K562 (cell line): ENCODE measurements around the gene ZNF774. TPM values are rescaled to one million over a fixed set of nuclear protein-coding genes. Genes with fewer than 3 reads are reported as not detected.

Source experiments
- BDP1 ChIP-seq: IDR thresholded peaks from 3 replicates; pipeline ENCODE4 v1.6.1; 2011; ENCODE audit not compliant: insufficient read length, insufficient read depth
- DMBX1 ChIP-seq: fragments of 250-450 bp; sonication (Bioruptor Pico); IDR thresholded peaks from 2 replicates; pipeline ENCODE4 v1.8.0; 2022; ENCODE audit warnings: inconsistent platforms, mild to moderate bottlenecking, moderate library complexity, borderline replicate concordance
- EZH2 ChIP-seq: IDR thresholded peaks from 2 replicates; pipeline ENCODE4 v1.6.1; 2012; ENCODE audit warnings: low read depth, mild to moderate bottlenecking, inconsistent platforms, low read length, borderline replicate concordance
- HMG20A ChIP-seq: fragments of 450-650 bp; formaldehyde crosslinking; conservative IDR thresholded peaks from 2 replicates; pipeline ENCODE4 v1.4.0; 2020; ENCODE audit warnings: mild to moderate bottlenecking, mixed read lengths
- NCOA2 ChIP-seq, 2 experiments: fragments of 450-650 bp; IDR thresholded peaks; 2 replicates each; pipeline ENCODE4 v1.6.1; 2018; ENCODE audit warnings: mild to moderate bottlenecking in 2 of 2, moderate library complexity in 1 of 2; ENCODE audit not compliant: partially characterized antibody in 2 of 2
- OTX1 ChIP-seq: fragments of 450-650 bp; formaldehyde crosslinking; IDR thresholded peaks from 2 replicates; pipeline ENCODE4 v1.4.0; 2022; ENCODE audit warnings: mild to moderate bottlenecking
- PTTG1 ChIP-seq: fragments of 450-650 bp; IDR thresholded peaks from 2 replicates; pipeline ENCODE4 v1.6.1; 2016; ENCODE audit warnings: low read depth, mild to moderate bottlenecking, missing genetic modification characterization, missing compliant biosample characterization
- SUPT5H ChIP-seq: fragments of 450-650 bp; IDR thresholded peaks from 2 replicates; pipeline ENCODE4 v1.6.1; 2016
- ZFP30 ChIP-seq: fragments of 250-450 bp; sonication (Bioruptor Pico); IDR thresholded peaks from 2 replicates; pipeline ENCODE4 v1.8.0; 2022; ENCODE audit warnings: moderate library complexity, mild to moderate bottlenecking, inconsistent platforms, borderline replicate concordance
- ZNF561 ChIP-seq: fragments of 450-650 bp; formaldehyde crosslinking; conservative IDR thresholded peaks from 2 replicates; pipeline ENCODE4 v1.4.0; 2020; ENCODE audit warnings: mild to moderate bottlenecking, moderate library complexity
- polyA plus RNA-seq, 8 experiments: library from polyadenylated mRNA; depleted of rRNA in 4 of 8; stranded (reverse) in 5 of 8; unstranded in 3 of 8; fragments of >200 nt; fragmentation: Nextera tagmentation in 2 of 8; fragmentation: Illumina TruSeq in 1 of 8; extraction: Ambion mirVana in 2 of 8; extraction: Trizol in 1 of 8; gene quantifications; 2 replicates each; pipeline versions ENCODE4 v1.2.1 to v1.2.3, GENCODE V29; 2011 to 2014; ENCODE audit warnings: inconsistent platforms in 1 of 8, missing spikeins in 1 of 8
- total RNA-seq, 7 experiments: library from RNA; depleted of rRNA in 6 of 7; stranded (reverse); fragments of >200 nt in 6 of 7; fragmentation: Illumina TruSeq in 2 of 7; extraction: Trizol in 2 of 7; gene quantifications; 2 replicates each; pipeline versions ENCODE4 v1.2.1 to v1.2.3, GENCODE V29; 2011 to 2021; ENCODE audit warnings: low replicate concordance in 1 of 7
- TF ChIP-seq, protein P1 (sequence below): fragments of 450-650 bp; IDR thresholded peaks from 2 replicates; pipeline ENCODE4 v1.6.1; 2016; ENCODE audit warnings: low read depth
- TF ChIP-seq, protein P2 (sequence below), 2 experiments: fragments of 450-650 bp; conservative IDR thresholded peaks; 2 replicates each; pipeline ENCODE4 v1.6.1; 2017; ENCODE audit warnings: mild to moderate bottlenecking in 2 of 2, moderate library complexity in 2 of 2
- TF ChIP-seq, protein P3 (sequence below): sonication (generic); formaldehyde crosslinking; IDR thresholded peaks from 2 replicates; pipeline ENCODE4 v1.8.0; 2023; ENCODE audit warnings: mild to moderate bottlenecking, missing genetic modification reagents

Gene ZNF774
- total and polyA plus RNA-seq, 9 of the 15 experiments (the other 6 are each of a cell fraction or from before 2014, with no cell fraction given) = 0.32 to 2.0 (median 1.2) TPM

DNA sequence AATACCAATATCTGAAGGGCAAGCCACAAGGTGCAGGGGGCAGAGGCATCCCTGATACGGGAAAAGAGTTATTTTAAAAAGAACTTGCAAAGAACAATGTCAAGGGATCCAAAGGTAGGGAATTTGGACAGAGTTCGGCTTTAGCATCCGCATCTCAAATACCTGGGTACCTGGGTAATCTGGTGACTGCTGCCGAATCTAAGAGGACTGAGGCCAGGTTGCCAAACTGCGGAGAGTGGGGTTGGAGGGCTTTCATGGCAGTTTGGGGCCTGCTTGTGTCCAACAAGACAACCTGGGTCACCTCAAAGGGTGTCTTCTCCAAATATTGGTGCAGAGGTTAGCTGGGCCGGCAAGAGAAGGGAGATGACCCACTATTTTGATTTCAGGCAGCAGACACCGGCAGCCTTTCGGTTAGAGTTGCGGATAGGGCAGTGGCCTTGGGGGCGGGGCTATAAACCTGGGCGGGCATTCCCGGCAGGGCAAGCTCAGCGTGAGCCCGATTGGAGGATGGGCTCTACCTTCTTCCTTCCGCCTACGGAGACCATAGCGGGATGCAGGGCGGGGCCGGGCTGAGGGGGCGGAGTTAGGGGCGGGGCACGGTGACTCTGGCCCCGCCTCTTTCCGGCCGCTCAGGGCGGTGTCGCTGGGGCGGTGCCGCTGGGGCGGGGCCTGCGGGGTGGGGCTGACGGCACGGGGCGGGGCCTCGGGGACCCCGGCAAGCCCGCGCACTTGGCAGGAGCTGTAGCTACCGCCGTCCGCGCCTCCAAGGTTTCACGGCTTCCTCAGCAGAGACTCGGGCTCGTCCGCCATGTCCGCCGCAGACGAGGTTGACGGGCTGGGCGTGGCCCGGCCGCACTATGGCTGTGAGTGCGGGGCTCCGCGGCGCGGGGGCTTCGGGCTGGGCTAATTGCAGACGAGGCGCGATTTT, 35.7 kb downstream of the ZNF774 start, which contains the start of gene IQGAP1 (continued):
- TF ChIP-seq, protein P1, sequence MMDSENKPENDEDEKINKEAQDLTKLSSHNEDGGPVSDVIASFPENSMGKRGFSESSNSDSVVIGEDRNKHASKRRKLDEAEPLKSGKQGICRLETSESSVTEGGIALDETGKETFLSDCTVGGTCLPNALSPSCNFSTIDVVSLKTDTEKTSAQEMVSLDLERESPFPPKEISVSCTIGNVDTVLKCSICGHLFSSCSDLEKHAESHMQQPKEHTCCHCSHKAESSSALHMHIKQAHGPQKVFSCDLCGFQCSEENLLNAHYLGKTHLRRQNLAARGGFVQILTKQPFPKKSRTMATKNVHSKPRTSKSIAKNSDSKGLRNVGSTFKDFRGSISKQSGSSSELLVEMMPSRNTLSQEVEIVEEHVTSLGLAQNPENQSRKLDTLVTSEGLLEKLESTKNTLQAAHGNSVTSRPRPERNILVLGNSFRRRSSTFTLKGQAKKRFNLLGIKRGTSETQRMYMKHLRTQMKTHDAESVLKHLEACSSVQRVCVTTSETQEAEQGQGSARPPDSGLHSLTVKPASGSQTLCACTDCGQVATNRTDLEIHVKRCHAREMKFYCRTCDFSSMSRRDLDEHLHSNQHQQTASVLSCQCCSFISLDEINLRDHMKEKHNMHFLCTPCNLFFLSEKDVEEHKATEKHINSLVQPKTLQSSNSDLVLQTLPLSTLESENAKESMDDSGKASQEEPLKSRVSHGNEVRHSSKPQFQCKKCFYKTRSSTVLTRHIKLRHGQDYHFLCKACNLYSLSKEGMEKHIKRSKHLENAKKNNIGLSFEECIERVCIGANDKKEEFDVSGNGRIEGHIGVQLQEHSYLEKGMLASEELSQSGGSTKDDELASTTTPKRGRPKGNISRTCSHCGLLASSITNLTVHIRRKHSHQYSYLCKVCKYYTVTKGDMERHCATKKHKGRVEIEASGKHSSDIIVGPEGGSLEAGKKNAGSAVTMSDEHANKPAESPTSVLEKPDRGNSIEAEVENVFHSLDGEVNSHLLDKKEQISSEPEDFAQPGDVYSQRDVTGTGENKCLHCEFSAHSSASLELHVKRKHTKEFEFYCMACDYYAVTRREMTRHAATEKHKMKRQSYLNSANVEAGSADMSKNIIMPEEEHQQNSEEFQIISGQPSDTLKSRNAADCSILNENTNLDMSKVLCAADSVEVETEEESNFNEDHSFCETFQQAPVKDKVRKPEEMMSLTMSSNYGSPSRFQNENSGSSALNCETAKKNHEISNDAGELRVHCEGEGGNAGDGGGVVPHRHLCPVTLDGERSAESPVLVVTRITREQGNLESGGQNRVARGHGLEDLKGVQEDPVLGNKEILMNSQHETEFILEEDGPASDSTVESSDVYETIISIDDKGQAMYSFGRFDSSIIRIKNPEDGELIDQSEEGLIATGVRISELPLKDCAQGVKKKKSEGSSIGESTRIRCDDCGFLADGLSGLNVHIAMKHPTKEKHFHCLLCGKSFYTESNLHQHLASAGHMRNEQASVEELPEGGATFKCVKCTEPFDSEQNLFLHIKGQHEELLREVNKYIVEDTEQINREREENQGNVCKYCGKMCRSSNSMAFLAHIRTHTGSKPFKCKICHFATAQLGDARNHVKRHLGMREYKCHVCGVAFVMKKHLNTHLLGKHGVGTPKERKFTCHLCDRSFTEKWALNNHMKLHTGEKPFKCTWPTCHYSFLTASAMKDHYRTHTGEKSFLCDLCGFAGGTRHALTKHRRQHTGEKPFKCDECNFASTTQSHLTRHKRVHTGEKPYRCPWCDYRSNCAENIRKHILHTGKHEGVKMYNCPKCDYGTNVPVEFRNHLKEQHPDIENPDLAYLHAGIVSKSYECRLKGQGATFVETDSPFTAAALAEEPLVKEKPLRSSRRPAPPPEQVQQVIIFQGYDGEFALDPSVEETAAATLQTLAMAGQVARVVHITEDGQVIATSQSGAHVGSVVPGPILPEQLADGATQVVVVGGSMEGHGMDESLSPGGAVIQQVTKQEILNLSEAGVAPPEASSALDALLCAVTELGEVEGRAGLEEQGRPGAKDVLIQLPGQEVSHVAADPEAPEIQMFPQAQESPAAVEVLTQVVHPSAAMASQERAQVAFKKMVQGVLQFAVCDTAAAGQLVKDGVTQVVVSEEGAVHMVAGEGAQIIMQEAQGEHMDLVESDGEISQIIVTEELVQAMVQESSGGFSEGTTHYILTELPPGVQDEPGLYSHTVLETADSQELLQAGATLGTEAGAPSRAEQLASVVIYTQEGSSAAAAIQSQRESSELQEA = no peak
- TF ChIP-seq, protein P2, sequence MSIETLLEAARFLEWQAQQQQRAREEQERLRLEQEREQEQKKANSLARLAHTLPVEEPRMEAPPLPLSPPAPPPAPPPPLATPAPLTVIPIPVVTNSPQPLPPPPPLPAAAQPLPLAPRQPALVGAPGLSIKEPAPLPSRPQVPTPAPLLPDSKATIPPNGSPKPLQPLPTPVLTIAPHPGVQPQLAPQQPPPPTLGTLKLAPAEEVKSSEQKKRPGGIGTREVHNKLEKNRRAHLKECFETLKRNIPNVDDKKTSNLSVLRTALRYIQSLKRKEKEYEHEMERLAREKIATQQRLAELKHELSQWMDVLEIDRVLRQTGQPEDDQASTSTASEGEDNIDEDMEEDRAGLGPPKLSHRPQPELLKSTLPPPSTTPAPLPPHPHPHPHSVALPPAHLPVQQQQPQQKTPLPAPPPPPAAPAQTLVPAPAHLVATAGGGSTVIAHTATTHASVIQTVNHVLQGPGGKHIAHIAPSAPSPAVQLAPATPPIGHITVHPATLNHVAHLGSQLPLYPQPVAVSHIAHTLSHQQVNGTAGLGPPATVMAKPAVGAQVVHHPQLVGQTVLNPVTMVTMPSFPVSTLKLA (conservative IDR thresholded peaks at IDR 0.05) = 0 out of 4 replicates have a peak, but pooled peaks of 1 of the 2 experiments have one; percentile 10
- TF ChIP-seq, protein P3, sequence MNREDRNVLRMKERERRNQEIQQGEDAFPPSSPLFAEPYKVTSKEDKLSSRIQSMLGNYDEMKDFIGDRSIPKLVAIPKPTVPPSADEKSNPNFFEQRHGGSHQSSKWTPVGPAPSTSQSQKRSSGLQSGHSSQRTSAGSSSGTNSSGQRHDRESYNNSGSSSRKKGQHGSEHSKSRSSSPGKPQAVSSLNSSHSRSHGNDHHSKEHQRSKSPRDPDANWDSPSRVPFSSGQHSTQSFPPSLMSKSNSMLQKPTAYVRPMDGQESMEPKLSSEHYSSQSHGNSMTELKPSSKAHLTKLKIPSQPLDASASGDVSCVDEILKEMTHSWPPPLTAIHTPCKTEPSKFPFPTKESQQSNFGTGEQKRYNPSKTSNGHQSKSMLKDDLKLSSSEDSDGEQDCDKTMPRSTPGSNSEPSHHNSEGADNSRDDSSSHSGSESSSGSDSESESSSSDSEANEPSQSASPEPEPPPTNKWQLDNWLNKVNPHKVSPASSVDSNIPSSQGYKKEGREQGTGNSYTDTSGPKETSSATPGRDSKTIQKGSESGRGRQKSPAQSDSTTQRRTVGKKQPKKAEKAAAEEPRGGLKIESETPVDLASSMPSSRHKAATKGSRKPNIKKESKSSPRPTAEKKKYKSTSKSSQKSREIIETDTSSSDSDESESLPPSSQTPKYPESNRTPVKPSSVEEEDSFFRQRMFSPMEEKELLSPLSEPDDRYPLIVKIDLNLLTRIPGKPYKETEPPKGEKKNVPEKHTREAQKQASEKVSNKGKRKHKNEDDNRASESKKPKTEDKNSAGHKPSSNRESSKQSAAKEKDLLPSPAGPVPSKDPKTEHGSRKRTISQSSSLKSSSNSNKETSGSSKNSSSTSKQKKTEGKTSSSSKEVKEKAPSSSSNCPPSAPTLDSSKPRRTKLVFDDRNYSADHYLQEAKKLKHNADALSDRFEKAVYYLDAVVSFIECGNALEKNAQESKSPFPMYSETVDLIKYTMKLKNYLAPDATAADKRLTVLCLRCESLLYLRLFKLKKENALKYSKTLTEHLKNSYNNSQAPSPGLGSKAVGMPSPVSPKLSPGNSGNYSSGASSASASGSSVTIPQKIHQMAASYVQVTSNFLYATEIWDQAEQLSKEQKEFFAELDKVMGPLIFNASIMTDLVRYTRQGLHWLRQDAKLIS (CRISPR knock-in tag) = peak; percentile 37; the same call in 1 of the 2 replicates
- TF ChIP-seq ZNF561 (CRISPR knock-in tag) = no peak
- TF ChIP-seq NCOA2 (IDR thresholded peaks at IDR 0.05; ENCODE audit: partially characterized antibody in 2 of 2) = no peak
- TF ChIP-seq ZFP30 (CRISPR knock-in tag) = no peak
- no peak for TF ChIP-seq PTTG1 (tag)
- TF ChIP-seq BDP1 = no peak
- TF ChIP-seq EZH2 = no peak
- TF ChIP-seq OTX1 (CRISPR knock-in tag) = 0 out of 2 replicates have a peak, but pooled peaks have one; percentile 42
- no peak for TF ChIP-seq DMBX1 (CRISPR knock-in tag)
- TF ChIP-seq SUPT5H = peak; percentile 82
- no peak for TF ChIP-seq HMG20A (CRISPR knock-in tag)
